Rectal smooth muscle tissue (tissue), 1 donor: ENCODE measurements around the gene MIGA2.
A peak's percentile ranks its signal among the peaks of the same experiment; 100 is the strongest.
"Not testable (repeated sequence)": the region's sequence is repeated elsewhere in the genome, so short reads cannot be mapped to it uniquely, and the experiment has no call there.

ENCODE experiments used
- H3K27ac ChIP-seq: one replicate; pipeline ENCODE4 v1.7.0; 2013; ENCODE audit warnings: low read depth, low read length, inconsistent platforms
- H3K27me3 ChIP-seq: one replicate; pipeline ENCODE4 v1.7.0; 2013; ENCODE audit warnings: low read length; ENCODE audit not compliant: control insufficient read depth, insufficient read depth
- H3K36me3 ChIP-seq: one replicate; pipeline ENCODE4 v1.7.0; 2013; ENCODE audit warnings: low read length; ENCODE audit not compliant: control insufficient read depth, insufficient read depth
- H3K4me1 ChIP-seq: one replicate; pipeline ENCODE4 v1.7.0; 2013; ENCODE audit warnings: low read length; ENCODE audit not compliant: control insufficient read depth, insufficient read depth
- H3K4me3 ChIP-seq: one replicate; pipeline ENCODE4 v1.7.0; 2013; ENCODE audit warnings: low read length
- H3K9ac ChIP-seq: one replicate; pipeline ENCODE4 v1.7.0; 2013; ENCODE audit warnings: low read length

MIGA2 gene

DNA sequence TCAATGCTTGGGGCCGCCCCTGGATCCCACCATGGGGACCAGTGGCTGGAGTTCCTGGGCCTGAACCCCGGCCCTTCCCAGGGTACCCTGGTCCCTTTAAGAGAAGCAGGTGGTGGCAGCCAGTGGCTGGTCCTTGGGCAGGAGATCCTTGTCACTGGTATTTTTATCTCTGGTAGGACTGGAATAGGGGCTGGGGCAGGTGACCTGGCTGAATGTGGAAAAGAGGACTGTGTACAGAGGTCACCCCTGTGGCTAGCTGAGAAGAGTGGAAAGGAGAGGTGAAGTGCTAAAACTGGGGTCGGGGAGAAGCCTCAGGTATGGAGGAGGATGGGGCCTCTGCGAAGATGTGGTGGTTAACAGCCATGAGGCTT is 67.2 kb downstream of the MIGA2 start:
- Histone ChIP-seq H3K27ac (no peak overlapping the region), H3K4me1 (no peaks in the 10 kb centered on the region), H3K9ac (no peak overlapping the region), H3K36me3 (peaks cover 5% of the 10 kb centered on the region), H3K4me3 (no peak overlapping the region), H3K27me3 (no peaks in the 10 kb centered on the region)

- H3K36me3 ChIP-seq, result peaks cover 5% of the 10 kb centered on the region
- H3K27ac ChIP-seq, result no peak overlapping the region
- no peak overlapping the region for H3K9ac ChIP-seq
- H3K27me3 ChIP-seq, result no peaks in the 10 kb centered on the region
- no peak overlapping the region for H3K4me3 ChIP-seq
- peaks cover under 1% of the 10 kb centered on the region for H3K4me1 ChIP-seq
Observed at GRCh38 chr9:129104051-129104450, 67.6 kb downstream of the MIGA2 start.

DNA sequence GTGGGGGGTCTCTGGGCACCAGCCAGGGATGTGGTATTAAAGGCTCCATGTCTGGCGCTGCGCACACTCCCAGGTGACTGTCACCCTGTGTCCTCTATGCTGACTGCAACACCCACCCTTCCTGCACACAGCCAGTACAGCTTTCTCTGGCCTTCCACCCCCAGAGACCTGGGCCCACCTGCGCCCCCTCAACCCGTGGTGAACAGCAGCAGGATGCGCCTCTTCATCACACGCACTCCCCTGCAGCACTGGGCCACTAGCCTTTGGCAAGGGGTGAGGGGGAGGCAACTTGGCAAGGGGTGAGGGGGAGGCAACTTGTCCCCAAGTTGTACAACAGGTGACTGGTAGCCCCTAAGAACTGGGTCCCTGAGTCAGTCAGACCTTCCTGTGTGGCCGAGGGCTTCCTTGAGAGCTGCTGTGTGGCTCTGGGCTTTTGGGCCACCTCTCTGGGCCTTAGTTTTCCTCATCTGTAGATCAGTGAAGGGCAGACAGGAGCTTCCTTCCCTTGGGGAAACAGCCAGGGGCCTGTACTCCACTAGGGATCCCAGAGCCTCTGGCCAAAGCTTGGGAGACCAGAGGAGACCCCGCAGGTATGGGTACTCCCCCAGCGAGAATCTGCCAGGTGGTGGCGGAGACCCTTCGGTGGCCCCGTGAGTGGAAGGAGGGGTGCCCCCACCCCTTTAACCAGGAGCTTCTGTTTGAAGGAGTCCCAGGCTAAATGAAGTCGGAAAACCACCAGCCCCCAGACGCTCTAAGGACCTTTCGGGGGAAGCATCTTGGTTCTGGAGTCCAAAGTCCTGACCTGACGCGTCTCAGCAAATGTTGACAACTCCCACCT is 69.7 kb downstream of the MIGA2 start:
- Histone ChIP-seq H3K9ac (no peak overlapping the region), H3K27me3 (no peaks in the 10 kb centered on the region), H3K4me3 (no peak overlapping the region), H3K4me1 (peaks cover 8% of the 10 kb centered on the region), H3K36me3 (peaks cover 5% of the 10 kb centered on the region), H3K27ac (no peak overlapping the region)

- Histone ChIP-seq H3K9ac (no peak overlapping the region), H3K4me3 (no peak overlapping the region), H3K4me1 (peaks cover 8% of the 10 kb centered on the region), H3K36me3 (peaks cover 5% of the 10 kb centered on the region), H3K27ac (no peak overlapping the region), H3K27me3 (no peaks in the 10 kb centered on the region)
Observed at GRCh38 chr9:129107651-129108050, 71.2 kb downstream of the MIGA2 start.

DNA sequence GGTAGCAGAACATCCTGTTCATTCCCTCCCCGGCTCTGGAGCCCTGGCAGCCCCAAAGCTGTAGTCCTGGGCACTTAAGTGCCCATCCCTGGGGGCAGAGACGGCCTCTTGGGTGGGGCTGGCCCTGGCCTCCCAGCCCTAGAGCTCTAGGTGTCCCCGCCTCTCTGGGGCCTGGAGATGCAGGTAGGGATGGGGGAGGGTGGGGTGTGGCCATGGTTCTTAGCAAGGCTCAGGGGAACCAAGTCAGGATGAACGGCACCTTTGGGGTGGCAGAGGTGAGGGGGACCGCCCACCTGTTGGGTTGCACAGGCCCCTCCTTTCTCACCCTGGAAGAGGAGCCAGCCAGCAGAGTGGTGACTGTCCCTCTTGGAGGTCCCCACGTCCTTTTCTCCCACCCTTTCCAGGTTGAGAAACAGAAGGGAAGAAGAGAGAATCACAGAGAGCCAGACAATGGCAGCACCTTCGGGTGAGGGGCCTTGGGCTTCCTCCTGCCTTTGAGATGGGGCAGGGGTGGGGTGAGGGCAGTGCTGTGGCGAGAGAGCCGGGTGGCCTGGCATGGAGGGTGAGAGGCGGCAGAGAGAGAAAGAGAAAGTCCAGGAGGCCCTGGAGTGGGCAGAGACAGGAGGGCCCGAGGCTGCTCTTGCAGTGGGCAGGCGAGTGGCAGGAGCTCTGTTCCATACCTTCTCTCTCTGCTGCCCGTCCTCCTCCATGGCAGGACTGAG is 71.8 kb downstream of the MIGA2 start:
- H3K4me1 ChIP-seq, result peaks cover 8% of the 10 kb centered on the region
- no peak overlapping the region for H3K4me3 ChIP-seq
- H3K36me3 ChIP-seq, result peaks cover 5% of the 10 kb centered on the region
- H3K27ac ChIP-seq, result no peak overlapping the region
- H3K27me3 ChIP-seq, result no peaks in the 10 kb centered on the region
- no peak overlapping the region for H3K9ac ChIP-seq

DNA sequence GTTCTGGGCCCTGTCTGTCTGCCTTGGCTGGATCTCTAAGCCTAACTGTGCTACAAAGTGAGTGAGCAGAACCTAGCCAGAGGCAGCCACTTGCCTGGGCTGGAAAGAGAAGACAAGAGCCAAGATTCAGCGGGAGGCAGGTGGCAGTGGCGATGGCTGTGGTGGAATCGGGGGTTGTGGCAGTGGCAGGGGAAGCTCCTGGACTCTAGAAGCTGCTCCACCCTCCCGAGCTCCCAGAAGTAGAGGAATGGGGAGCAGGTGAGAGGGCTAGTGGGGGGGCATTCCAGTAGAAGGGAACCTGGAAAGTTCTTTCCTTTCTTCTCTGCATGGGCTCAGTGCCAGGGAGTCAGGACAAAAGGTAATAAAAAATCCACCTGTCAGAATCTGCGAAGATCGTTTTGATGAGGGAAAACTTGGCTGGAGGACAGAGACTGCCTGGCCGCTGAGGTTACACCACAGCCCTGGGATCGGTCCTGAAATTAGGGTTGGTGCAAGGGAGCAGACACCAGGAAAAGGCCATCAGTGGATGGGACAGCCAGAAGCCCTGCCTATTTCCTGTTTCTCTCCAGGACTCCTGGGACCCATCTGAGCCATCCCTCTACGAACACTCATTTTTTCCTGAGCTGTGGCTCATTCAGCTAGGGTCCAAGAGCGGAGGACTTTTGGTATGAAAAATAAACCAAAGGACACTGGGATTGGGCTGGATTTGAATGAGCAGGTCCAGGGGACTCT is 72.5 kb downstream of the MIGA2 start:
- H3K9ac ChIP-seq, result no peak overlapping the region
- H3K36me3 ChIP-seq, result peaks cover 5% of the 10 kb centered on the region
- H3K4me3 ChIP-seq, result no peak overlapping the region
- H3K27ac ChIP-seq, result no peak overlapping the region
- H3K27me3 ChIP-seq, result no peaks in the 10 kb centered on the region
- H3K4me1 ChIP-seq, result peaks cover 8% of the 10 kb centered on the region

GRCh38 chr9:129109537-129109903 is 73.1 kb downstream of the MIGA2 start:
- Histone ChIP-seq H3K4me3 (peak overlapping the region; percentile 44), H3K27ac (no peak overlapping the region), H3K36me3 (peaks cover 5% of the 10 kb centered on the region), H3K4me1 (peaks cover 8% of the 10 kb centered on the region), H3K9ac (no peak overlapping the region), H3K27me3 (no peaks in the 10 kb centered on the region)

GRCh38 chr9:129109952-129110739 is 73.7 kb downstream of the MIGA2 start:
- Histone ChIP-seq H3K27ac (peak overlapping the region; percentile 100), H3K27me3 (no peaks in the 10 kb centered on the region), H3K4me1 (peaks cover 8% of the 10 kb centered on the region), H3K36me3 (peaks cover 5% of the 10 kb centered on the region), H3K9ac (peak overlapping the region; percentile 58), H3K4me3 (peak overlapping the region; percentile 72)

DNA sequence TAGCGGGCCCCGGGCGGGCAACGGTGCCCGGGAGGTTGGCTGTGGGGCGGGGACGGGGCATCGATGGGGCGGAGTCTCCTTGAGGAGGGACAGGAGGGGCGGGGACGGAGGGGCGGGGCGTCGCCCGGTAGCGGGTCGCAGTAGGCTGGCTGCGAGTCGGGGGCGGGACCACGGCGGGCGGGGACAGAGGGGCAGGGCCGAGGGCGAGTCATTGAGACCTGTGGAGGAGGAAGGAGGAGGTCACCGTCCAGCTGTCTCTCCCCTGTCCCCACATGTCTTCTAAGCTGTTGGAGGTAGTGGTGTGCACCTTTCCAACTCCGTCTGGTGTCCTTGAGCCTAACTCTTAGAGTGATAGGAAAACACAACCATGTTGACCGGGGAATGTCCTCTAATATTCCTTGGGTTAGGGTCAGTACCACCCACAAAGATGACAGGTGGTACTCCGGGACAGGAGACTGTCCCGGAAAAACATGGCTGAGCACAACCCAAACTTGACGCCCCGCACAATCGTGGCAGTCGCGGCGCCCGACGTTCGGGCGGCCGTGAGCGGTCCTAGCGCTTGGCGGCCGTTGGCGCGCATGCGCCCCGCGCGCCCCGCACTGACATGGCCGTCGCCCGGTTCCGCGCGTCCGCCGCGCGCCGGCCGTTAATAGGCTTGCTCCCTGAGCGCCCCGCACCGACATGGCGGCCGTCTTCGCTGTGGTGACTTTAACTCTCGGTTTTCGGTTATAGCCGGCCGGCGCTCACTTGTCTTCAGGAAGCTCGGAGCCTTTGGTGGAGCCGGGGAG is 74.5 kb downstream of the MIGA2 start, which contains the start of the genes CRAT and PTPA:
Gene CRAT, minus strand, starts transcription at position 54 of the 788 bp plus-strand sequence. CDS start 284 bp downstream, outside the sequence.
Gene PTPA, plus strand, starts transcription at position 676 of the 788 bp plus-strand sequence. CDS start 186 bp downstream, outside the sequence.
- peaks cover 8% of the 10 kb centered on the region for H3K4me1 ChIP-seq

GRCh38 chr9:129111528-129112151 is 75.2 kb downstream of the MIGA2 start:
- no peaks in the 10 kb centered on the region for H3K36me3 ChIP-seq
- peaks cover 8% of the 10 kb centered on the region for H3K4me1 ChIP-seq
- peak overlapping the region; percentile 100 for H3K27ac ChIP-seq
- H3K9ac ChIP-seq, result peak overlapping the region; percentile 51
- H3K4me3 ChIP-seq, result peak overlapping the region; percentile 95
- no peaks in the 10 kb centered on the region for H3K27me3 ChIP-seq

More for the DNA sequence above, 74.5 kb downstream of the MIGA2 start, which contains the start of the genes CRAT and PTPA:
- peak within 1 kb of the TSS; percentile 66 for H3K9ac ChIP-seq
- H3K36me3 ChIP-seq, result peaks cover 5% of the 10 kb centered on the region
- H3K27ac ChIP-seq, result peak within 1 kb of the TSS; percentile 100
- H3K4me3 ChIP-seq, result peak within 1 kb of the TSS; percentile 95
- H3K27me3 ChIP-seq, result no peaks in the 10 kb centered on the region

DNA sequence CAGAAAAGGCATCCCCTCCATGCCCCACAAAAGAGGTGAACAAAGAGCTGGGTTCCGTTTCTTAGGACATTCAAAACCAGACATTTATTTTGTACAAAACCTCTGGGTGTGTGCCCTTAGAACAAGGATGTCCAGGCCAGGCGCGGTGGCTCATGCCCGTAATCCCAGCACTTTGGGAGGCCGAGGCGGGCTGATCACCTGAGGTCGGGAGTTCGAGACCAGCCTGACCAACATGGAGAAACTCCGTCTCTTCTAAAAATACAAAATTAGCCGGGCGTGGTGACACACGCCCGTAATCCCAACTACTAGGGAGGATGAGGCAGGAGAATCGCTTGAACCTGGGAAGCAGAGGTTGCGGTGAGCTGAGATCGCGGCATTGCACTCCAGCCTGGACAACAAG is 76.1 kb downstream of the MIGA2 start:
- not testable (repeated sequence) for H3K36me3 ChIP-seq, H3K9ac ChIP-seq, H3K4me1 ChIP-seq, H3K27ac ChIP-seq, H3K27me3 ChIP-seq
- H3K4me3 ChIP-seq, result peak overlapping the region; percentile 95
